Measurements from ENCODE around the gene PRKAR1A. TPM values are rescaled to one million over a fixed set of nuclear protein-coding genes. Genes with fewer than 3 reads are reported as not detected.

PRKAR1A gene
- total and polyA plus RNA-seq, 2 experiments from 2014 or later: 301 to 473 TPM

GRCh38 chr17:68576811-68577496, 64.7 kb downstream of the PRKAR1A start:
- DNase-seq (ENCODE audit: low read depth in 1 of 2, low spot score in 1 of 2): peak in 1 of 2 donors; percentile 89
- H3K27ac ChIP-seq: no peak overlapping the region
- H3K36me3 ChIP-seq: no peaks in the 10 kb centered on the region
- H3K4me3 ChIP-seq: no peak overlapping the region
- no peaks in the 10 kb centered on the region for H3K27me3 ChIP-seq
- H3K4me1 ChIP-seq (ENCODE audit: low read depth): peaks cover 16% of the 10 kb centered on the region
- TF ChIP-seq CTCF (IDR thresholded peaks at IDR 0.05; ENCODE audit: low read depth, low read length): peak; percentile 41
- no peaks in the 10 kb centered on the region for H3K9me3 ChIP-seq (ENCODE audit: low read depth)

- H3K27me3 ChIP-seq: no peaks in the 10 kb centered on the region
Observed at GRCh38 chr17:68577497-68577821, 65.2 kb downstream of the PRKAR1A start.

GRCh38 chr17:68578236-68578635, 66.0 kb downstream of the PRKAR1A start:
- H3K4me3 ChIP-seq: no peak overlapping the region
- no peaks in the 10 kb centered on the region for H3K36me3 ChIP-seq
- TF ChIP-seq CTCF (IDR thresholded peaks at IDR 0.05; ENCODE audit: low read depth, low read length): no peak
- H3K4me1 ChIP-seq (ENCODE audit: low read depth): peaks cover 22% of the 10 kb centered on the region
- no peaks in the 10 kb centered on the region for H3K9me3 ChIP-seq (ENCODE audit: low read depth)
- no peak overlapping the region for H3K27ac ChIP-seq
- DNase-seq (ENCODE audit: low read depth in 1 of 2, low spot score in 1 of 2): no peak
- no peaks in the 10 kb centered on the region for H3K27me3 ChIP-seq

More at GRCh38 chr17:68577497-68577821, 65.2 kb downstream of the PRKAR1A start:
- H3K27ac ChIP-seq: no peak overlapping the region
- DNase-seq (ENCODE audit: low read depth in 1 of 2, low spot score in 1 of 2): no peak
- no peaks in the 10 kb centered on the region for H3K36me3 ChIP-seq
- peaks cover 21% of the 10 kb centered on the region for H3K4me1 ChIP-seq (ENCODE audit: low read depth)
- TF ChIP-seq CTCF (IDR thresholded peaks at IDR 0.05; ENCODE audit: low read depth, low read length): no peak
- no peaks in the 10 kb centered on the region for H3K9me3 ChIP-seq (ENCODE audit: low read depth)
- H3K4me3 ChIP-seq: no peak overlapping the region

- no peak overlapping the region for H3K4me3 ChIP-seq
- no peak overlapping the region for H3K27ac ChIP-seq
- H3K4me1 ChIP-seq (ENCODE audit: low read depth): peaks cover 22% of the 10 kb centered on the region
- TF ChIP-seq CTCF (IDR thresholded peaks at IDR 0.05; ENCODE audit: low read depth, low read length): no peak
- H3K9me3 ChIP-seq (ENCODE audit: low read depth): no peaks in the 10 kb centered on the region
- H3K36me3 ChIP-seq: no peaks in the 10 kb centered on the region
- H3K27me3 ChIP-seq: no peaks in the 10 kb centered on the region
- no peak for DNase-seq (ENCODE audit: low read depth in 1 of 2, low spot score in 1 of 2)
Observed at GRCh38 chr17:68579194-68579927, 67.1 kb downstream of the PRKAR1A start.

GRCh38 chr17:68580236-68580770, 68.1 kb downstream of the PRKAR1A start:
- no peak for TF ChIP-seq CTCF (IDR thresholded peaks at IDR 0.05; ENCODE audit: low read depth, low read length)

More at GRCh38 chr17:68580236-68580770, 68.1 kb downstream of the PRKAR1A start:
- peak in 1 of 2 donors; percentile 97 for DNase-seq (ENCODE audit: low read depth in 1 of 2, low spot score in 1 of 2)
- H3K27me3 ChIP-seq: no peaks in the 10 kb centered on the region
- H3K9me3 ChIP-seq (ENCODE audit: low read depth): no peaks in the 10 kb centered on the region
- H3K4me3 ChIP-seq: no peak overlapping the region
- H3K36me3 ChIP-seq: no peaks in the 10 kb centered on the region
- no peak overlapping the region for H3K27ac ChIP-seq
- peaks cover 31% of the 10 kb centered on the region for H3K4me1 ChIP-seq (ENCODE audit: low read depth)

Data from cardiac muscle cell (in vitro differentiated cells and primary cell).